NCI-H1048 (cell line): Measurements from ENCODE around the gene CCDC192.

ENCODE experiments used
- DNase-seq: peaks from one replicate; lab custom pipeline; 2025; lab: John Stamatoyannopoulos, UW

The CCDC192 gene

DNA sequence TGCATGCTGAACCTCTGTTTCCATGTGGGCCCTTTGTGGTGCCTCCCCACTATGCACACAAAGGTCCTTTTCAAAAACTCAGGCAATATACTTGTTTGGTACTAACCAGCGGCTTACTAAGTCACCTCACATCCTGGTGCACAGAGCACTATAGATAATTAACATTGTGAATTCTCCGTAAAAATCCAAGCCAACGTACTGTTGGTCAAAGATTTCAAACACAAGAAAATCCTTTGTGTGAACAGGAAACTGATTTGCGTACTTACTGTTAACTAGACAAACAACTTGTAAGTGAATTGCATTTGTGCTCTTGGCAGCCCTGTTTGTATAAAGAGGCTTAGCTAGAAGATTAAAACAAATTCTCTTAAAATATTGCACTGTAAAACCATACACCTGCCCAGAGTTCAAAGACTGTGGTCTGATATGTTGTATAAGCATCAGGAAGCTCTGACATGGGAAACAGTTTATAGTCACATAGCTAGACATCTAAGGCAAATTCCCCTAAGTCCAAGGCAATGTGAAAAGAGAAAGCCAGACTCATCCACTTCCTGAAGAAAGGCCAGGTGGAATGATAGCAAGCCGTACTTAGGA lies 255.3 kb downstream of the CCDC192 start:
- DNase-seq = peak; percentile 83

GRCh38 chr5:127959152-127959764 lies 256.1 kb downstream of the CCDC192 start:
- DNase-seq = peak; percentile 52

- no peak for DNase-seq
Observed at GRCh38 chr5:127960270-127960691, 257.1 kb downstream of the CCDC192 start.

DNA sequence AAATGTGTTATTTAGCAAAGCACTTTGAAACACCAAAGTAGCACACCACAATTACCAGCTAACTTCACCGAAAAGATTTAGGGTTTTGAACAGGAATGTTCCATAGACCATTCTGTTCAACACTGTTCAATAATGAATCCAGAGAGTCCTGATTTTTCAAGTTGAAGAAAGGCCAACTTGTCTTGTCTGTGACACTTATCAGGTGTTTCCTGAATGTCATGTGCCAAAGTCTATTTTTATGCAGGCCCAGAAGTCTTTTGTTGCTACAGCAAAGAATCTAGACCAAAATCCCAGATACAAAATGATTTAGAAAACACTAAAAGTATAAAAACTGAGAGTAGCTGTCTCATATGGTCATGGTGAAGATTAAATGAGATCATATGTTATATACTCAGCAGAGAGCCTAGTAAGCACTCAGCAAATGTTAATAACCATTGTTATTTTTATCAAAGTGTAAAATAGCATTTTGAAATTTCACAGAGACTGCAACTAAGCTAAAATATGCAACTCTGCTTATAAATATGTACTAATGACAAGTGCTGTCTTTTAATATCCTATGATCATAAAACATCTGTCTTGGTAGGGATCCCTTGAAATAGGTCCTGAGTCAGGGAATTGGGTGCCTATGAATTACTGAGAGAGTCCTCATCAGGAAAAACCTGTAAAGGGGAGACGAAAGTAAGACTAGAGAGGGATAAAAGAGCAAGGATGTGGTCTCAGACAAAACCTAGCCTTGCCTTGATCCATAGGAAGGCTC lies 258.0 kb downstream of the CCDC192 start:
- DNase-seq = no peak

- no peak for DNase-seq
Observed at GRCh38 chr5:127961763-127962145, 258.6 kb downstream of the CCDC192 start.

DNA sequence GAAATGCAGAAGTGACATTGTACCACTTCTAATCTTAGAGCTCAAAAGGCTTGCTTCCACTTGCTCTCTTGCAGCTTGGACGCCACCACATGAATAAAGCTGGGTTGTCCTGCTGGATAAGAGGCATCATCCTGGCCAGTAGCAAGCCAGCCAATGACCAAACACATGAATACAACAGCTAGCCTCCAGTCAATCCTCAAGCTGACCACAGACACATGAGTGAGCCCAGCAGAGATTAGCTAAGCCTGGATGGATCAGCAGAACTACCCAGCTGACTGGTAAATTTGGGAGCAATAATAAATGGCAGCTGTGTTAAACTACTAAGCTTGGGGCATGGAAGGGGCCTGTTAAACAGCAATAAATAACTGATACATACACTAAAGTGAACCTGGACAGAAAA lies 259.3 kb downstream of the CCDC192 start:
- no peak for DNase-seq

- no peak for DNase-seq
Observed at GRCh38 chr5:127963233-127963632, 260.0 kb downstream of the CCDC192 start.

DNA sequence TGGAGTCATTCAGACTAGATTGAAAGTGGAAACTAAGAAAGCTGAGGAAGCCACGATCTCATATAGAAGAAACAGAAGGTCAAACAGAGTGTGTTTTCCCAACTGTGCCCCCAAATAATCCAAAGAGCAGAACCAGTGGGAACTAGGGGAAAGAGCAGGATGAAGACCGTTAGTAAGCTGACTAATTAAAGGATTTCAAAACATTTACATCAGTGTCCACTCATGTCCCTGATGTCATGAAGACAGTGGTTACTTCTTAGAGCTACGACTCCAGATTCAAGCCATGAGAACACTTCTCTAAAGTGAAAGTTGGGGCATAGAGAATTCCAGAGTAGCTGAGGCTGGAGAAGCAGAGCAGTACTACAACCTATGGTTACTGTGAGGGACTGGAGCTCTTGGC lies 260.7 kb downstream of the CCDC192 start:
- DNase-seq = no peak

DNA sequence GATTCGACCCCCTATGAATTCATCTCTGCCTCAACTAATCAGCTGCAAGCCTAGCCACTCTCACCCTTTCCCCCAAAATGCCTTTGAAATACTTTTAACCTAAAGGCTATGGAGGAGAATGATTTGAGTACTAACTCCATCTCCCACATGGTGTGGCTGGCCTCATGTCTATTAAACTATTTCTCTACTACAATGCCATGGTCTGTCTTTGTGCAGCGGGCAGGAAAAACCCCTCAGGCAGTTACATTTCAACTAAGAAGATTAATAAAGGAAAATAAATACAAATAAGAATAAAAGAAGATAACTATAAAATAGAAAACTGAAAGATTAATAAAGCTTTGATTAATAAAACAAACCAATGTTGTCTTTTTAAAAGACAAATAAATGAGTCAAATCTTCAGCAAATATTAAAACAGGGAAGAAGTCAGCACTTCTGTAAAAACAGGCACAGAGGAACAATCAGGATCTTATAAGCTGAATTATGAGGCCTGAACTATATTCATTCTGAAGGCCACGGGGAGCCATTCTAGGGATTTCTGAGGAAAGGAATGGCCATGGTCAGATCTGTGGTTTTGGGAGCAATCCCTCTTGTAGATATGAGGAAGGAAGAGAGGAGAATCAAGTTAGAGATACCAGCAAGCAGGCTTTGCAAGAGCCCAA lies 264.3 kb downstream of the CCDC192 start:
- DNase-seq = no peak

DNA sequence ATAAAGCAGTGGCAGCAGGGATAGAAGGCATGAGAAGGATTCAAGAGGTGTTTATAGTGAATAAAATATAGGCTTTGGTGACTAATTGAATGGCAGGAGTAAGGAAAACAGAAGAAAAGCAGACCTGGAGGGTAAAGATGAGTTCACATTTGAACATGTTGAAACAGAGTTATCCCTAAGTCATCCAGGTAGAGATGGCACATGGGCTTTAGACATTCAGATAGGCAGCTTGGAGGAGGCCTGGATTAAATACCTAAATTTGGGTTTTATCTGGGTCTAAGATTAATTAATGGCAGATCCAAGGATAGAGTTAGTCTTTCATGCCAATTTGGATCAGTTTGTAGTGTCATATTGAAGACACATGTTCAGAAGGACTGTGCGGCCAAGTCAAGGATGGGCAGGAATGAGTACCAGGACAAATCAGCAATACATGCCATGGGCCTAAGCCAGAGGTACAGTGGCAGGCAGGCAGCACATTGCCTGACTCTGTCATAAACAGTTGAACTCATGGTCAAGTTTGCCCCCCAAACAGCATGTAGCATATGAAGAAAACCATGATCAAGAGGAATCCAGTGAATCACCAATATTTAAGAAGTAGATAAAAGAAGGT lies 264.9 kb downstream of the CCDC192 start:
- no peak for DNase-seq

- DNase-seq = no peak
Observed at GRCh38 chr5:127969002-127969401, 265.8 kb downstream of the CCDC192 start.

DNA sequence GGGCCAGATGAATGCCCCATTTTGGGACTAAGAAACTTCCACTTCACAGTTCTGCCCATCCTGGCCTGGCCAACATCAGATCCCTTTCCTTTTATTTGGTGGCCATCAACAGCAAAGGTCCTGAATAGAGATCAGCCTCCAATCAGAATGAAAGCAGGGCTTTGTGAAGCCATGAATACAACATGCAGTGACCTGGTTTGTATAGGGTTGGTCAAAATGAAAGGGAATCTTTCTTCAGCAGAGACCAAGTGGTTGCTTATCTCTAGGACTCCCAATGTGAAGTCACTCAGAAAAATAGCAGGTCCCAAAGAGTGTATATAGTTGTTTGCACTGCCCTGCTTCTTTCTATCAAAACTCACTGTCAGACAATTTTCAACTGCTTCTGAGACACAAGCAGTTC lies 266.5 kb downstream of the CCDC192 start:
- no peak for DNase-seq

DNA sequence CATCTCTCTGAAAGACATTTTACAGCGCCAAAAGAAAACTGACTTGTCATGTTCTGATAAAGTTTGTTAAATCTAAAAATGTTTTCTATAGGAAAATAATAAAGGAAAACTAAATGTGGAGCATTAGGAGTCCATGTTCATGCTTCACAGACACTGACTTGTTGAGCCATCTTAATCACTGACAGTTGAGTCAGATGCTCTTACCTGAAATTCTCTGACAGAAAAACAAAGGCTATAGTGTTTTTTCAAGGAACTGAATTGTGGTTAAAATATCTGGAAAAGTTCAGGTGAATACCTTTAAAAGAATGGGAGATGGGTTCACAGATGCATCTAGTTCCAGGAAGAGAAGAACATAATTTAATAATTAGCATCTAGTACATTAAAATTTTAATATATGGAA lies 266.9 kb downstream of the CCDC192 start:
- DNase-seq = no peak

GRCh38 chr5:127970854-127971425 lies 267.7 kb downstream of the CCDC192 start:
- no peak for DNase-seq

GRCh38 chr5:127975961-127976360 lies 272.8 kb downstream of the CCDC192 start:
- no peak for DNase-seq

- DNase-seq = no peak
Observed at GRCh38 chr5:127976525-127976924, 273.3 kb downstream of the CCDC192 start.

- no peak for DNase-seq
Observed at GRCh38 chr5:127976991-127977717, 274.0 kb downstream of the CCDC192 start.

DNA sequence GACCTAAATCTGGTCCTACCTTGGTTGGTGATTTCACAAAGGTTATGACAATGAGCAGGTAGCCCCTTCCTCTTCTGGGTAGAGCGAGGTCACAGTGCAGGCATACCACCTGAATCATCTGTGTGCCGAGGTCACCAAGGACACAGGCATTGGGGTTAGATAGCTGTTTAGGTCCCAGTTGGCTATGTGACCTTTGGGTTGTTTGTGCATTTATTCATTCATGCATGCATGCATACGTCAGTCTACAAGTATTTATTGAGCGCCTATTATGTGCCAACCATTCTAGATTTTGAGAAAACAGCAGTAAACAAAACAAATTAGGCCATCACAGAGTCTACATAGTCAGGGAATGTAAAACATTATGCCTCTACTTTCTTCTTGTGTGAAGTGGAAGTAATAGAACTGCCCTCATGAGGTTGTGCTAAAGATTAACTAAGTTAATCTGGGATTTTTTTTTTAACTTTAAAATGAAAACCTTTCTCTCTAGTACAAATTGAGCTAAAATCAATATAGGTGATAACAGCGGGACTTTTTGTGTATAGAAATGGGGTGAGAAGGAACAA lies 275.6 kb downstream of the CCDC192 start:
- DNase-seq = no peak

DNA sequence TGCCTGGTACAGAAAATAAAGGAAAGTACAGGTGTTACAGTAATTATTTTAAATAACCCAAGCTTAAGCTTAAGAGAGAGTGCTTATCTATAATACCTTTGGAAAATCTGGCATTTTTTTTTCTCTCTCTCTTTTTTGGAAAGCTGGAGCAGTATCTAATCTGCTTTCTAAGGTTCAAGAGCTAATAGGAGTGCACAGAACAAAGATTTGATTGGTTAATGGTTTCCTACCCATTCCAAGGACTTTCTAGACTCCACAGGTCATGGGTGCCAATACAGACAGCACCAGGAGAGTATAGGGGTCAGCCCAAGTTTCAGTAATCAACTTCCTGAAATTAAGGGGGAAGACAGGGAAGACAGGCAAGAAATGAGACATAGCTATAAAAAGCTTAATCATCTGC lies 276.3 kb downstream of the CCDC192 start:
- no peak for DNase-seq

- DNase-seq = no peak
Observed at GRCh38 chr5:127980843-127981242, 277.7 kb downstream of the CCDC192 start.

DNA sequence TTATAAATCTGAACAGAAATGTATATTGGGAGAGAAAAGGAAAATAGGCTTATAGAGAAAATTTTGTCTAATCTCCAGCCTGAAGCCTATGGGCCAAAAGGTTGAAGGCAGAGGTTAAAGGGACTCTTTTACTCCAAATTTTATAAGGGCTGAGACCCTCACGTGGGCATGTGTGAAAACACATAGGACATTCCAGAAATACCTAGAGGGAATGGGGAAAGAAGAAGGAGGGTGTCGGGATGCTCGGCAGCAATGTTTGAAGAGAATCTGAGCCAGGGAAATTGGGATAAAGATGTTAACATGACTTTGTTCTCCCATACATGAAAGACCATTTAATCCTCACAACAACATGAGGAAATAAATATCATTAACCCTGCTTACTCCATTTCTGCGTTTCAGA lies 278.3 kb downstream of the CCDC192 start:
- no peak for DNase-seq
